Activated T-helper 1 cell treated with anti-CD3 and anti-CD28 coated beads, Interleukin-12 subunit alpha, Interleukin-12 subunit beta, Interleukin-2, Interleukin-4 antibody, amounts not matched to agents 30 ng/mL and 10 ng/mL and 1 ng/mL, durations not matched to agents 14 hours and 24 hours and 36 hours (primary cell): ENCODE measurements around the gene MSANTD2. TPM values are rescaled to one million over a fixed set of nuclear protein-coding genes. Genes with fewer than 3 reads are reported as not detected.

Experiments
- DNase-seq: peaks from one replicate; pipeline ENCODE4 v3.0.0; 2021; ENCODE audit warnings: low spot score
- H3K27ac Mint-ChIP-seq: one replicate; pipeline ENCODE4 v1.8.0; 2021; ENCODE audit warnings: mild to moderate bottlenecking, mixed read lengths
- H3K27me3 Mint-ChIP-seq: one replicate; pipeline ENCODE4 v1.8.0; 2022; ENCODE audit warnings: mild to moderate bottlenecking, moderate library complexity, mixed read lengths; ENCODE audit not compliant: insufficient read depth
- H3K36me3 Mint-ChIP-seq: one replicate; pipeline ENCODE4 v1.8.0; 2021; ENCODE audit warnings: low read depth, mixed read lengths
- H3K4me1 Mint-ChIP-seq: one replicate; pipeline ENCODE4 v1.8.0; 2021; ENCODE audit warnings: low read depth, mixed read lengths
- H3K4me3 Mint-ChIP-seq: one replicate; pipeline ENCODE4 v1.8.0; 2021; ENCODE audit warnings: mild to moderate bottlenecking, moderate library complexity, mixed read lengths
- H3K9me3 Mint-ChIP-seq: one replicate; pipeline ENCODE4 v1.8.0; 2021; ENCODE audit warnings: mixed read lengths
- intact Hi-C: fragments of 100-400 bp; cut with micrococcal nuclease; formaldehyde crosslinking; loops from one replicate; pipeline ENCODE4 v1.15.1; 2024
- total RNA-seq: library from RNA; stranded (reverse); gene quantifications from 2 replicates; pipeline ENCODE4 v1.2.3, GENCODE V29; 2022

Gene MSANTD2
- total RNA-seq, 1 donor from 2014 or later = 8.9 TPM

GRCh38 chr11:124753624-124754023 is 46.6 kb downstream of the MSANTD2 start:
- intact Hi-C loops = no loop called here

GRCh38 chr11:124753205-124753604 is 47.0 kb downstream of the MSANTD2 start:
- Mint-ChIP-seq H3K4me1 (peaks cover 23% of the 10 kb centered on the region), H3K27ac (no peak overlapping the region), H3K36me3 (no peaks in the 10 kb centered on the region), H3K4me3 (no peak overlapping the region), H3K27me3 (peaks cover 31% of the 10 kb centered on the region), H3K9me3 (no peaks in the 10 kb centered on the region)
- intact Hi-C loops = no loop called here
- DNase-seq = no peak

More at GRCh38 chr11:124753624-124754023, 46.6 kb downstream of the MSANTD2 start:
- Mint-ChIP-seq H3K9me3 (no peaks in the 10 kb centered on the region), H3K27me3 (peaks cover 33% of the 10 kb centered on the region), H3K36me3 (no peaks in the 10 kb centered on the region), H3K4me3 (no peak overlapping the region), H3K4me1 (peaks cover 25% of the 10 kb centered on the region), H3K27ac (no peak overlapping the region)
- no peak for DNase-seq

GRCh38 chr11:124752471-124753102 is 47.6 kb downstream of the MSANTD2 start:
- H3K27me3 Mint-ChIP-seq = peaks cover 27% of the 10 kb centered on the region
- H3K27ac Mint-ChIP-seq = no peak overlapping the region
- DNase-seq = no peak
- H3K36me3 Mint-ChIP-seq = no peaks in the 10 kb centered on the region
- H3K4me3 Mint-ChIP-seq = no peak overlapping the region
- peaks cover 21% of the 10 kb centered on the region for H3K4me1 Mint-ChIP-seq
- H3K9me3 Mint-ChIP-seq = no peaks in the 10 kb centered on the region
- intact Hi-C loops = no loop called here

- no peak within 1 kb of the TSS for H3K27ac Mint-ChIP-seq
- H3K4me3 Mint-ChIP-seq = no peak within 1 kb of the TSS
Measured at GRCh38 chr11:124751741-124752470, 48.3 kb downstream of the MSANTD2 start, which contains the start of gene VSIG2. TSS of gene VSIG2 (minus strand) at chr11:124752255. CDS start at chr11:124752137, 118 bp downstream.

GRCh38 chr11:124751391-124751740 is 48.8 kb downstream of the MSANTD2 start:
- peaks cover 25% of the 10 kb centered on the region for H3K4me1 Mint-ChIP-seq
- no peak for DNase-seq
- no peak overlapping the region for H3K4me3 Mint-ChIP-seq
- intact Hi-C loops = no loop called here
- H3K36me3 Mint-ChIP-seq = no peaks in the 10 kb centered on the region
- H3K27ac Mint-ChIP-seq = no peak overlapping the region
- no peaks in the 10 kb centered on the region for H3K9me3 Mint-ChIP-seq
- peaks cover 15% of the 10 kb centered on the region for H3K27me3 Mint-ChIP-seq

More at GRCh38 chr11:124751741-124752470, 48.3 kb downstream of the MSANTD2 start, which contains the start of gene VSIG2:
- peaks cover 21% of the 10 kb centered on the region for H3K4me1 Mint-ChIP-seq
- H3K9me3 Mint-ChIP-seq = no peaks in the 10 kb centered on the region
- DNase-seq = no peak
- no peaks in the 10 kb centered on the region for H3K36me3 Mint-ChIP-seq
- peaks cover 21% of the 10 kb centered on the region for H3K27me3 Mint-ChIP-seq
- intact Hi-C loops = no loop called here

- Mint-ChIP-seq H3K27me3 (peaks cover 10% of the 10 kb centered on the region), H3K9me3 (no peaks in the 10 kb centered on the region), H3K4me3 (no peak overlapping the region), H3K4me1 (peaks cover 28% of the 10 kb centered on the region), H3K36me3 (no peaks in the 10 kb centered on the region), H3K27ac (no peak overlapping the region)
- intact Hi-C loops = loop anchor here (5.0 to 10.0 kb wide), 3 partner anchors 202 to 1685 kb away; partner anchors contain the start of genes CCDC15, HSPA8 and HYLS1
- DNase-seq = no peak
Measured at GRCh38 chr11:124749912-124750311, 50.3 kb downstream of the MSANTD2 start.

- Mint-ChIP-seq H3K4me3 (no peak overlapping the region), H3K27ac (no peak overlapping the region)
- intact Hi-C loops = loop anchor here (5.0 to 10.0 kb wide), 3 partner anchors 204 to 1684 kb away; partner anchors contain the start of genes CCDC15, HSPA8 and HYLS1
Measured at GRCh38 chr11:124748481-124749343, 51.5 kb downstream of the MSANTD2 start.

GRCh38 chr11:124748100-124748418 is 52.1 kb downstream of the MSANTD2 start:
- Mint-ChIP-seq H3K36me3 (no peaks in the 10 kb centered on the region), H3K27me3 (peaks cover 12% of the 10 kb centered on the region), H3K4me3 (no peak overlapping the region), H3K27ac (no peak overlapping the region), H3K4me1 (peaks cover 28% of the 10 kb centered on the region), H3K9me3 (no peaks in the 10 kb centered on the region)
- intact Hi-C loops = loop anchor here (5.0 to 10.0 kb wide), 3 partner anchors 204 to 1683 kb away; partner anchors contain the start of genes CCDC15, HSPA8 and HYLS1
- no peak for DNase-seq

More at GRCh38 chr11:124748481-124749343, 51.5 kb downstream of the MSANTD2 start:
- Mint-ChIP-seq H3K4me1 (peaks cover 28% of the 10 kb centered on the region), H3K9me3 (no peaks in the 10 kb centered on the region), H3K27me3 (peaks cover 10% of the 10 kb centered on the region), H3K36me3 (no peaks in the 10 kb centered on the region)
- no peak for DNase-seq

- no peak for DNase-seq
- Mint-ChIP-seq H3K36me3 (no peaks in the 10 kb centered on the region), H3K27ac (no peak overlapping the region), H3K27me3 (peaks cover 10% of the 10 kb centered on the region), H3K9me3 (no peaks in the 10 kb centered on the region), H3K4me1 (peaks cover 28% of the 10 kb centered on the region), H3K4me3 (peak overlapping the region; percentile 89)
- intact Hi-C loops = loop anchor here (1.0 to 10.0 kb wide), 6 partner anchors 8 to 1683 kb away; partner anchors contain the start of genes CCDC15, CDON, HSPA8 and HYLS1
Measured at GRCh38 chr11:124747406-124748099, 52.7 kb downstream of the MSANTD2 start.

- no peaks in the 10 kb centered on the region for H3K9me3 Mint-ChIP-seq
- H3K4me1 Mint-ChIP-seq = peaks cover 28% of the 10 kb centered on the region
- peak; percentile 64 for DNase-seq
- intact Hi-C loops = loop anchor here (1.0 to 10.0 kb wide), 12 partner anchors 7 to 1682 kb away; partner anchors contain the start of genes CCDC15, CDON, HSPA8 and HYLS1
- H3K36me3 Mint-ChIP-seq = no peaks in the 10 kb centered on the region
- peak overlapping the region; percentile 89 for H3K4me3 Mint-ChIP-seq
- H3K27me3 Mint-ChIP-seq = peaks cover 12% of the 10 kb centered on the region
- H3K27ac Mint-ChIP-seq = peak overlapping the region; percentile 86
Measured at GRCh38 chr11:124746621-124747243, 53.5 kb downstream of the MSANTD2 start.

GRCh38 chr11:124745835-124746620 is 54.2 kb downstream of the MSANTD2 start:
- Mint-ChIP-seq H3K9me3 (no peaks in the 10 kb centered on the region), H3K4me1 (peaks cover 35% of the 10 kb centered on the region), H3K27me3 (peaks cover 19% of the 10 kb centered on the region), H3K36me3 (no peaks in the 10 kb centered on the region), H3K4me3 (peak overlapping the region; percentile 89), H3K27ac (peak overlapping the region; percentile 86)
- intact Hi-C loops = loop anchor here (1.0 to 10.0 kb wide), 11 partner anchors 12 to 1681 kb away; partner anchors contain the start of genes CCDC15, CDON, HSPA8 and HYLS1
- no peak for DNase-seq
